ENCODE results near the gene NIPA2.

Gene NIPA2

GRCh38 chr15:22877607-22878006 lies 39.1 kb downstream of the NIPA2 start:
- no peak for DNase-seq (ENCODE audit: low read depth)

GRCh38 chr15:22878103-22878502 lies 39.6 kb downstream of the NIPA2 start:
- DNase-seq (ENCODE audit: low read depth) = no peak

GRCh38 chr15:22880068-22880980 lies 41.9 kb downstream of the NIPA2 start:
- DNase-seq (ENCODE audit: low read depth) = no peak

GRCh38 chr15:22880981-22881738 lies 42.7 kb downstream of the NIPA2 start:
- no peak for DNase-seq (ENCODE audit: low read depth)

- no peak for DNase-seq (ENCODE audit: low read depth)
Measured at GRCh38 chr15:22881739-22882440, 43.4 kb downstream of the NIPA2 start.

- DNase-seq (ENCODE audit: low read depth) = no peak
Measured at GRCh38 chr15:22883196-22883595, 44.7 kb downstream of the NIPA2 start.

- DNase-seq (ENCODE audit: low read depth) = no peak
Measured at GRCh38 chr15:22884344-22884743, 45.9 kb downstream of the NIPA2 start.

- no peak for DNase-seq (ENCODE audit: low read depth)
Measured at GRCh38 chr15:22885120-22885519, 46.7 kb downstream of the NIPA2 start.

GRCh38 chr15:22887157-22887951 lies 48.9 kb downstream of the NIPA2 start:
- DNase-seq (ENCODE audit: low read depth) = peak; percentile 48

- peak; percentile 96 for DNase-seq (ENCODE audit: low read depth)
Measured at GRCh38 chr15:22888120-22888859, 49.8 kb downstream of the NIPA2 start.

- DNase-seq (ENCODE audit: low read depth) = no peak
Measured at GRCh38 chr15:22889146-22889818, 50.8 kb downstream of the NIPA2 start.

- no peak for DNase-seq (ENCODE audit: low read depth)
Measured at GRCh38 chr15:22890296-22890695, 51.8 kb downstream of the NIPA2 start.

- DNase-seq (ENCODE audit: low read depth) = no peak
Measured at GRCh38 chr15:22891426-22892210, 53.2 kb downstream of the NIPA2 start.

- DNase-seq (ENCODE audit: low read depth) = no peak
Measured at GRCh38 chr15:22892333-22892732, 53.9 kb downstream of the NIPA2 start.

GRCh38 chr15:22893081-22893480 lies 54.6 kb downstream of the NIPA2 start:
- no peak for DNase-seq (ENCODE audit: low read depth)

- DNase-seq (ENCODE audit: low read depth) = no peak
Measured at GRCh38 chr15:22893881-22894280, 55.4 kb downstream of the NIPA2 start.

GRCh38 chr15:22895465-22896190 lies 57.2 kb downstream of the NIPA2 start:
- no peak for DNase-seq (ENCODE audit: low read depth)

GRCh38 chr15:22902046-22902445 lies 63.6 kb downstream of the NIPA2 start:
- no peak for DNase-seq (ENCODE audit: low read depth)

GRCh38 chr15:22902578-22902977 lies 64.1 kb downstream of the NIPA2 start:
- no peak for DNase-seq (ENCODE audit: low read depth)

All from non-pigmented ciliary epithelial cell (primary cell).